Liver (tissue), 9 donors: Measurements from ENCODE around the gene KRTAP10-6. TPM values are rescaled to one million over a fixed set of nuclear protein-coding genes. Genes with fewer than 3 reads are reported as not detected.

Experiments
- DNase-seq: peaks from one replicate; pipeline ENCODE4 v3.0.0-alpha.2; 2017; ENCODE audit warnings: low spot score
- H3K27ac ChIP-seq, 2 donors: one replicate each; pipeline ENCODE4 v1.7.0; 2013; ENCODE audit warnings: inconsistent platforms in 2 of 2, low read length in 2 of 2, control low read depth in 1 of 2, low read depth in 1 of 2, mild to moderate bottlenecking in 1 of 2
- H3K27me3 ChIP-seq, 4 donors: one replicate each; pipeline versions ENCODE4 v1.6.1 to v1.7.0; 2013; ENCODE audit warnings: low read length in 3 of 4, inconsistent platforms in 1 of 4, mild to moderate bottlenecking in 1 of 4, moderate library complexity in 1 of 4; ENCODE audit not compliant: control insufficient read depth in 4 of 4, insufficient read depth in 4 of 4
- H3K36me3 ChIP-seq, 4 donors: one replicate each; pipeline versions ENCODE4 v1.6.1 to v1.7.0; 2013; ENCODE audit warnings: low read length in 3 of 4, mild to moderate bottlenecking in 3 of 4, low read depth in 1 of 4, moderate library complexity in 1 of 4; ENCODE audit not compliant: control insufficient read depth in 4 of 4, insufficient read depth in 3 of 4
- H3K4me1 ChIP-seq, 4 donors: one replicate each; pipeline versions ENCODE4 v1.6.1 to v1.7.0; 2013; ENCODE audit warnings: low read length in 3 of 4, mild to moderate bottlenecking in 3 of 4, moderate library complexity in 1 of 4; ENCODE audit not compliant: control insufficient read depth in 4 of 4, insufficient read depth in 4 of 4
- H3K4me3 ChIP-seq, 3 donors: one replicate each; pipeline versions ENCODE4 v1.6.1 to v1.7.0; 2013; ENCODE audit warnings: low read length in 3 of 3, control low read depth in 1 of 3, low read depth in 1 of 3, mild to moderate bottlenecking in 1 of 3
- H3K9ac ChIP-seq, 2 donors: one replicate each; pipeline ENCODE4 v1.7.0; 2013; ENCODE audit warnings: low read length in 2 of 2, mild to moderate bottlenecking in 2 of 2, moderate library complexity in 2 of 2, control low read depth in 1 of 2, low read depth in 1 of 2
- H3K9me3 ChIP-seq, 4 donors: one replicate each; pipeline versions ENCODE4 v1.6.1 to v1.7.0; 2013; ENCODE audit warnings: low read length in 3 of 4; ENCODE audit not compliant: control insufficient read depth in 4 of 4
- CTCF ChIP-seq: fragments of 150-350 bp; IDR thresholded peaks from 2 replicates; pipeline ENCODE4 v1.5.1; 2017; ENCODE audit warnings: improper control_type of control experiment, low read depth, low read length; ENCODE audit not compliant: missing input control
- EGR1 ChIP-seq, 2 donors: IDR thresholded peaks; 2 replicates each; pipeline ENCODE4 v1.6.1; 2016 to 2018; ENCODE audit warnings: antibody characterized with exemption in 2 of 2, low read depth in 2 of 2
- FOXA1 ChIP-seq: IDR thresholded peaks from 2 replicates; pipeline ENCODE4 v1.6.1; 2016; ENCODE audit warnings: antibody characterized with exemption
- FOXA2 ChIP-seq: IDR thresholded peaks from 2 replicates; pipeline ENCODE4 v1.6.1; 2016; ENCODE audit warnings: antibody characterized with exemption
- GABPA ChIP-seq, 2 donors: IDR thresholded peaks in 1 of 2; conservative IDR thresholded peaks in 1 of 2; 2 replicates each; pipeline ENCODE4 v1.6.1; 2016; ENCODE audit warnings: antibody characterized with exemption in 2 of 2, mild to moderate bottlenecking in 1 of 2, moderate library complexity in 1 of 2
- HNF4A ChIP-seq, 2 donors: conservative IDR thresholded peaks; 2 replicates each; pipeline ENCODE4 v1.6.1; 2016; ENCODE audit warnings: antibody characterized with exemption in 2 of 2, mild to moderate bottlenecking in 2 of 2
- HNF4G ChIP-seq: IDR thresholded peaks from 2 replicates; pipeline ENCODE4 v1.6.1; 2016; ENCODE audit warnings: antibody characterized with exemption
- JUND ChIP-seq, 2 donors: IDR thresholded peaks; 2 replicates each; pipeline ENCODE4 v1.6.1; 2016; ENCODE audit warnings: antibody characterized with exemption in 2 of 2
- MAX ChIP-seq: IDR thresholded peaks from 2 replicates; pipeline ENCODE4 v1.6.1; 2016; ENCODE audit warnings: antibody characterized with exemption
- NR2F2 ChIP-seq: IDR thresholded peaks from 2 replicates; pipeline ENCODE4 v1.6.1; 2016; ENCODE audit warnings: antibody characterized with exemption
- RAD21 ChIP-seq, 2 donors: IDR thresholded peaks; 2 replicates each; pipeline ENCODE4 v1.6.1; 2016; ENCODE audit warnings: antibody characterized with exemption in 2 of 2, mild to moderate bottlenecking in 2 of 2
- REST ChIP-seq: IDR thresholded peaks from 2 replicates; pipeline ENCODE4 v1.6.1; 2016; ENCODE audit warnings: antibody characterized with exemption, mild to moderate bottlenecking
- RXRA ChIP-seq, 2 donors: IDR thresholded peaks; 2 replicates each; pipeline ENCODE4 v1.6.1; 2017 to 2018; ENCODE audit warnings: antibody characterized with exemption in 2 of 2, mild to moderate bottlenecking in 1 of 2
- SP1 ChIP-seq: IDR thresholded peaks from 2 replicates; pipeline ENCODE4 v1.6.1; 2018; ENCODE audit warnings: antibody characterized with exemption, mild to moderate bottlenecking
- TAF1 ChIP-seq: conservative IDR thresholded peaks from 2 replicates; pipeline ENCODE4 v1.6.1; 2016; ENCODE audit warnings: antibody characterized with exemption, mild to moderate bottlenecking
- YY1 ChIP-seq: IDR thresholded peaks from 2 replicates; pipeline ENCODE4 v1.6.1; 2016; ENCODE audit warnings: antibody characterized with exemption, mild to moderate bottlenecking
- ZBTB33 ChIP-seq: IDR thresholded peaks from 2 replicates; pipeline ENCODE4 v1.6.1; 2016; ENCODE audit warnings: antibody characterized with exemption
- polyA plus RNA-seq, 2 donors: library from polyadenylated mRNA; stranded (reverse) in 1 of 2; unstranded in 1 of 2; fragments of 200-250 nt in 1 of 2; fragments of >200 nt in 1 of 2; fragmentation: Nextera tagmentation in 1 of 2; extraction: Ambion mirVana in 1 of 2; gene quantifications; one replicate each; pipeline versions ENCODE4 v1.2.1 to v1.2.3, GENCODE V29; 2013 to 2015
- total RNA-seq, 2 donors: library from RNA; depleted of rRNA; stranded (reverse); fragments of >200 nt; gene quantifications; one replicate each; pipeline ENCODE4 v1.2.3, GENCODE V29; 2014
- TF ChIP-seq, protein P1 (sequence below): IDR thresholded peaks from 2 replicates; pipeline ENCODE4 v1.6.1; 2016; ENCODE audit warnings: antibody characterized with exemption
- donor health status: healthy.
- donor health status: healthy.
- donor health status: healthy.
- donor health status: healthy.
- donor health status: healthy.

Gene KRTAP10-6
- total and polyA plus RNA-seq, 4 donors, result not detected

- TF ChIP-seq ZBTB33 (no peak), NR2F2 (no peak)
Measured at GRCh38 chr21:44625756-44626155, 33.5 kb upstream of the KRTAP10-6 start (continued).

DNA sequence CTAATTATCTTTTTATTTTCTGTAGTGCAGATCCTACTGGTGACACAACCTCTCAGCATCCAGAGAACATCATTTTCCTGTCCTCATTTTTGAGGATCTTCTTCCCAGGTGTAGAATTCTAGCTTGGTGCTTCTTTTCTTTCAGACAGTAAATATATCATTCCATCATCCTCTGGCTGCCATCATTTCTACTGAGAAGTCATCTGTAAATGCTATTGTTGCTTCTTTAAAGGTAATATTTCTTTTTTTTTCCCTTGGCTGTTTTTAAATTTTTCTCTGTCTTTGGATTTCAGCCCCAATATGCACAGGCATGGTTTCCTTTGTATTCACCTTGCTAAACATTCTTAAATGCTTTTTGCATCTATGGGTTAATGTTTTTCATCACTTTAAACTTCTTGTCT is 31.3 kb upstream of the KRTAP10-6 start:
- Histone ChIP-seq H3K36me3 (no peaks in the 10 kb centered on the region), H3K9ac (no peak overlapping the region), H3K4me3 (no peak overlapping the region), H3K4me1 (no peaks in the 10 kb centered on the region), H3K27ac (no peak overlapping the region), H3K27me3 (no peaks in the 10 kb centered on the region), H3K9me3 (peaks cover 0 to 8% (median 2%) of the 10 kb centered on the region in 4 donors)
- no peak for DNase-seq
- no peak for TF ChIP-seq SP1
- TF ChIP-seq HNF4G, result no peak
- TF ChIP-seq RXRA (IDR thresholded peaks at IDR 0.05), result no peak
- no peak for TF ChIP-seq RAD21 (IDR thresholded peaks at IDR 0.05)
- no peak for TF ChIP-seq MAX
- TF ChIP-seq REST, result no peak
- no peak for TF ChIP-seq HNF4A (conservative IDR thresholded peaks at IDR 0.05)
- TF ChIP-seq GABPA (IDR thresholded peaks at IDR 0.05 in 1 of 2, conservative IDR thresholded peaks at IDR 0.05 in 1 of 2), result no peak
- no peak for TF ChIP-seq FOXA1
- no peak for TF ChIP-seq EGR1 (IDR thresholded peaks at IDR 0.05; ENCODE audit: low read depth in 2 of 2)
- TF ChIP-seq CTCF, result no peak
- TF ChIP-seq TAF1, result no peak
- no peak for TF ChIP-seq YY1
- TF ChIP-seq, protein P1, sequence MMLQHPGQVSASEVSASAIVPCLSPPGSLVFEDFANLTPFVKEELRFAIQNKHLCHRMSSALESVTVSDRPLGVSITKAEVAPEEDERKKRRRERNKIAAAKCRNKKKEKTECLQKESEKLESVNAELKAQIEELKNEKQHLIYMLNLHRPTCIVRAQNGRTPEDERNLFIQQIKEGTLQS, result no peak
- TF ChIP-seq FOXA2, result no peak
- TF ChIP-seq ZBTB33, result no peak
- no peak for TF ChIP-seq JUND (IDR thresholded peaks at IDR 0.05)
- no peak for TF ChIP-seq NR2F2
